Neuronal stem cell (in vitro differentiated cells): ENCODE results near the gene MTFR1L.

ENCODE experiments used
- DNase-seq: peaks from one replicate; pipeline ENCODE4 v3.0.0-alpha.2; 2013; ENCODE audit warnings: low spot score
- H2AFZ ChIP-seq: one replicate; pipeline ENCODE4 v1.6.1; 2013; ENCODE audit warnings: mild to moderate bottlenecking, low read length, inconsistent platforms
- H2AK5ac ChIP-seq: 2 replicates; pipeline ENCODE4 v1.6.1; 2013; ENCODE audit warnings: low read depth, mild to moderate bottlenecking, inconsistent platforms, low read length, moderate library complexity, mixed read lengths
- H2BK120ac ChIP-seq: 2 replicates; pipeline ENCODE4 v1.6.1; 2013; ENCODE audit warnings: low read depth, mild to moderate bottlenecking, inconsistent platforms, low read length, moderate library complexity, mixed read lengths
- H2BK12ac ChIP-seq: one replicate; pipeline ENCODE4 v1.6.1; 2013; ENCODE audit warnings: low read length, inconsistent platforms
- H2BK15ac ChIP-seq: 2 replicates; pipeline ENCODE4 v1.6.1; 2013; ENCODE audit warnings: mild to moderate bottlenecking, low read length, inconsistent platforms, mixed read lengths
- H2BK5ac ChIP-seq: one replicate; pipeline ENCODE4 v1.6.1; 2013; ENCODE audit warnings: inconsistent platforms, mild to moderate bottlenecking, low read length, moderate library complexity
- H3K14ac ChIP-seq: one replicate; pipeline ENCODE4 v1.6.1; 2013; ENCODE audit warnings: low read length, inconsistent platforms
- H3K18ac ChIP-seq: 2 replicates; pipeline ENCODE4 v1.6.1; 2013; ENCODE audit warnings: low read length, inconsistent platforms
- H3K23ac ChIP-seq: 2 replicates; pipeline ENCODE4 v1.6.1; 2013; ENCODE audit warnings: low read depth, mild to moderate bottlenecking, mixed read lengths, low read length, inconsistent platforms; ENCODE audit not compliant: poor library complexity
- H3K27ac ChIP-seq: replicated peaks from 3 replicates; pipeline ENCODE4 v1.5.1; 2013; ENCODE audit warnings: low read length, inconsistent platforms
- H3K27me3 ChIP-seq, 3 experiments: 2 replicates each; pipeline ENCODE4 v1.6.1; 2013; ENCODE audit warnings: low read length in 3 of 3, mild to moderate bottlenecking in 2 of 3, inconsistent platforms in 1 of 3, low read depth in 1 of 3, mixed read lengths in 1 of 3, moderate library complexity in 1 of 3; ENCODE audit not compliant: control insufficient read depth in 3 of 3, insufficient read depth in 3 of 3
- H3K36me3 ChIP-seq, 2 donors: replicated peaks in 1 of 2; 2 replicates each; pipeline ENCODE4 v1.6.1; 2013; ENCODE audit warnings: low read length in 2 of 2; ENCODE audit not compliant: control insufficient read depth in 2 of 2, insufficient read depth in 2 of 2
- H3K4ac ChIP-seq: 2 replicates; pipeline ENCODE4 v1.6.1; 2013; ENCODE audit warnings: inconsistent platforms, mild to moderate bottlenecking, low read length, moderate library complexity
- H3K4me1 ChIP-seq, 2 donors: 1 replicate in 1 of 2; 2 replicates in 1 of 2; pipeline ENCODE4 v1.6.1; 2013; ENCODE audit warnings: low read length in 2 of 2, low read depth in 1 of 2; ENCODE audit not compliant: control insufficient read depth in 2 of 2, insufficient read depth in 1 of 2
- H3K4me2 ChIP-seq: one replicate; pipeline ENCODE4 v1.6.1; 2013; ENCODE audit warnings: mild to moderate bottlenecking, low read length, inconsistent platforms; ENCODE audit not compliant: insufficient read depth, poor library complexity, severe bottlenecking
- H3K4me3 ChIP-seq, 2 donors: 2 replicates each; pipeline ENCODE4 v1.5.1; 2013; ENCODE audit warnings: low read length in 2 of 2, mild to moderate bottlenecking in 2 of 2, inconsistent platforms in 1 of 2, moderate library complexity in 1 of 2
- H3K79me1 ChIP-seq: one replicate; pipeline ENCODE4 v1.6.1; 2013; ENCODE audit warnings: low read depth, mild to moderate bottlenecking, inconsistent platforms, low read length, moderate library complexity
- H3K9ac ChIP-seq: one replicate; pipeline ENCODE4 v1.6.1; 2013; ENCODE audit warnings: mild to moderate bottlenecking, low read depth, low read length, inconsistent platforms; ENCODE audit not compliant: poor library complexity
- H3K9me3 ChIP-seq, 2 donors: replicated peaks in 1 of 2; 2 replicates each; pipeline versions ENCODE3 to v1.6.1; 2013; ENCODE audit warnings: low read length in 2 of 2, mild to moderate bottlenecking in 2 of 2, inconsistent platforms in 1 of 2, low read depth in 1 of 2, mixed read lengths in 1 of 2, moderate library complexity in 1 of 2; ENCODE audit not compliant: control insufficient read depth in 2 of 2, insufficient read depth in 1 of 2
- H4K8ac ChIP-seq: one replicate; pipeline ENCODE4 v1.6.1; 2013; ENCODE audit warnings: low read depth, mild to moderate bottlenecking, inconsistent platforms, low read length, moderate library complexity
- H4K91ac ChIP-seq: one replicate; pipeline ENCODE4 v1.6.1; 2013; ENCODE audit warnings: low read length, low read depth, mild to moderate bottlenecking, inconsistent platforms; ENCODE audit not compliant: poor library complexity
- WGBS, 2 donors: extraction: QIAGEN DNeasy Blood & Tissue Kit; methylation state at CpG; one replicate each; pipeline ENCODE4 v1.1.7; 2013; ENCODE audit warnings: missing lambda C conversion rate in 2 of 2, mixed read lengths in 1 of 2; ENCODE audit not compliant: insufficient read length in 2 of 2, insufficient replicate concordance in 1 of 2; ENCODE audit errors: extremely low coverage in 2 of 2; 5-methylcytosine and 5-hydroxymethylcytosine counted together

MTFR1L gene

DNA sequence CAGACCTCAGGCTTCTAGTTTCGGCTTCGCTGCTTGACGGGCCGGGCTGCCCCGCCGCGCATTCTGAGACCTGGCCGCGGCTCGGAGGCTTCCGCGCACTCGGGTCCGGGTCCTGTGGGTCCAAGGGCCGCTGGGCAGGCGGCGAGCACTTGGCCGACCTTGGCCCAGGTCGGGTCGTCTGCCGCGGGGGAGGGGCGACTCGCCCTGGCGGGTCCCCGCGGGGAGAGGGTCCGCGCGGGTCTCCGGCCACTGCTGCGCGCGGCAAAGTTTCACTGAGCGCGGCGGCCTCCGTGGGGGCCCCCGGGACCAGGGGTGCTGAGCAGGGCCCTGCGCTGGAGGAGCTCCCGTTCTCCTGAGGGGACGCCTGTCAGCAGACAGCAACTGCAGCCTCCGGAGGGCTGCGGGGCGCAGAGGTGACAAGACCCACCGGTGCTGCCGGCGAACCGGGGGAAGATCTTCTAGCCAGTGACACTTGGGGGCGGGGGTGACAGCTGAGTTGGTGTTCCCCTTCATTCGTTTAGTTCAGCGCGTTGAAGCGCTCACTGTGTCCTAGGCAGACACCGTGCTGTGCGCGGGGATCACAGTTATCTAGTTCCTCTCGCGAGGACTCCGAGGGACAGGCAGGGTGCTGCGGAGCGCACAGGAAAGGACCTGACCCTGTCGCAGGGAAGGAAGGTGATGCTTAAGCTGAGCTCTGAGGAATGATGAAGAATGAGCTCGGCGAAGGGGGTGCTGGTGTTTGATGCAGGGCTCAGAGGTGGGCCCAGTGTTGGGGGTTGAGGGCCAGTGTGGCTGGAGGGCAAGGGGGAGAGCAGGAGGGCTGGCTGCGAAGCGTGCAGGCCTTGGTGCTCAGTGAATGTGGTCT is 725 bp downstream of the MTFR1L start:
- peak overlapping the region; percentile 60 for H3K18ac ChIP-seq
- H4K8ac ChIP-seq = no peak overlapping the region
- no peak overlapping the region for H2BK12ac ChIP-seq
- H3K4ac ChIP-seq = no peak overlapping the region
- no peak overlapping the region for H2BK15ac ChIP-seq
- no peaks in the 10 kb centered on the region for H3K9me3 ChIP-seq
- peak overlapping the region; percentile 88 for H3K4me2 ChIP-seq
- peaks cover 4 to 38% of the 10 kb centered on the region in 2 donors for H3K36me3 ChIP-seq
- H3K27ac ChIP-seq = no peak overlapping the region
- peaks cover 10 to 18% of the 10 kb centered on the region in 2 donors for H3K4me1 ChIP-seq
- H2AFZ ChIP-seq = peak overlapping the region; percentile 91
- H3K4me3 ChIP-seq = peak overlapping the region; percentile 93 to 95
- H2BK5ac ChIP-seq = no peak overlapping the region
- H3K79me1 ChIP-seq = peaks cover 7% of the 10 kb centered on the region
- H2AK5ac ChIP-seq = peak overlapping the region; percentile 15
- peak overlapping the region; percentile 90 for H3K23ac ChIP-seq
- peak overlapping the region; percentile 10 for H2BK120ac ChIP-seq
- WGBS, 2 donors = no CpG with 5 or more reads among the region's 67 CpGs
- peak overlapping the region; percentile 64 for H3K14ac ChIP-seq
- H3K9ac ChIP-seq = peak overlapping the region; percentile 91
- H4K91ac ChIP-seq = no peak overlapping the region
- H3K27me3 ChIP-seq = no peaks in the 10 kb centered on the region
- DNase-seq = no peak

DNA sequence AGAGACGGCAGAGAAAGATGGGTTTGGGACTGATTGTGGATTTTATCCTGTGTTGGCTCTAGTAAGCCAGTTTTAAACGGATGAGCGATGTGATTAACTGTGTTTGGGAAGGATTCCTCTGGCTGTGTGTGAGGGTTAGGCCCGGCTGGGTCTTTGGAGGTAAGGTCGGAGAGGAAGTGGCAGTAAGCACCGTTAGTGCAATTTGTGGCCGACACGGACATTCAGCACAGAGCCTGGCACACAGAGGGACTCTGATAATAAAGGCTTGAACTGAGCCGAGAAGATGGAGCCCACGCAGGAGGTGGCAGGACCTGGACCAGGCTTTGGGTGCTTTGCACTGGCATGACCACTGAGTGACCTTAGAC is 1.3 kb downstream of the MTFR1L start:
- Histone ChIP-seq H3K14ac (no peak overlapping the region), H3K4ac (no peak overlapping the region), H2AFZ (peak overlapping the region; percentile 91), H3K4me1 (peaks cover 10 to 18% of the 10 kb centered on the region in 2 donors), H3K18ac (no peak overlapping the region), H3K9ac (peak overlapping the region; percentile 91), H3K4me3 (peak overlapping the region in 1 of 2 donors; percentile 93), H3K23ac (no peak overlapping the region), H4K91ac (no peak overlapping the region), H2AK5ac (no peak overlapping the region), H3K36me3 (peaks cover 0 to 38% of the 10 kb centered on the region in 2 donors), H2BK120ac (no peak overlapping the region), H2BK12ac (no peak overlapping the region), H3K27me3 (no peaks in the 10 kb centered on the region), H2BK5ac (no peak overlapping the region), H3K4me2 (peak overlapping the region; percentile 88), H3K79me1 (peaks cover 7% of the 10 kb centered on the region), H2BK15ac (no peak overlapping the region), H3K9me3 (no peaks in the 10 kb centered on the region), H3K27ac (no peak overlapping the region), H4K8ac (no peak overlapping the region)
- DNase-seq = no peak
- no CpG with 5 or more reads among the region's 10 CpGs for WGBS, 2 donors

DNA sequence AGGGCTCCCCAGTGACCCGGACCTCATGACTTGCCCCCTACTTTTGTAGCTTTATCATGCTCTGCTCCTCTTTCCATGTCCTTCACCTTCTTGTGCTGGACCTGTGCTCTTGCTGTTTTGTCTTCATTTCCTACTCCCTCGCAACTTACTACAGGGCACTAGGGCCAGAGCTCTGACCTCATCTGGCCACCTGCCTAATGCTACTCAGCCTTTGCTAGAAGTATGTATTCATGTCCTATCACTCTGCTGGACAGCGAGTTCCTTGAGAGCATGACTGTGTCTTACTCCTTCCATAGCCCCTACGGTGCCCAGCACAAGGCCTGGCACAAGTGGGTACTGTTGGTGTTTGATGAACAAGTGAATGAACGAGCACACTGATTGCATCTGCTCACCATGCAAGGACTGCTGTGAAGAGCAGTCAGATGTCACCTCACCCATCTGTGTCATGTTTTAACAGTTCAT is 1.9 kb downstream of the MTFR1L start:
- Histone ChIP-seq H3K9ac (no peak overlapping the region), H3K4ac (no peak overlapping the region), H2AK5ac (no peak overlapping the region), H3K14ac (no peak overlapping the region), H3K4me1 (peaks cover 10 to 18% of the 10 kb centered on the region in 2 donors), H2AFZ (no peak overlapping the region), H4K91ac (no peak overlapping the region), H2BK5ac (no peak overlapping the region), H3K9me3 (no peaks in the 10 kb centered on the region), H2BK120ac (no peak overlapping the region), H3K4me3 (no peak overlapping the region), H3K23ac (no peak overlapping the region), H2BK12ac (no peak overlapping the region), H3K36me3 (peaks cover 6 to 38% of the 10 kb centered on the region in 2 donors), H4K8ac (no peak overlapping the region), H3K18ac (no peak overlapping the region), H3K27me3 (no peaks in the 10 kb centered on the region), H2BK15ac (no peak overlapping the region), H3K27ac (no peak overlapping the region), H3K79me1 (peaks cover 7% of the 10 kb centered on the region), H3K4me2 (no peak overlapping the region)
- DNase-seq = no peak
- WGBS, 2 donors = no CpG with 5 or more reads among the region's 5 CpGs

DNA sequence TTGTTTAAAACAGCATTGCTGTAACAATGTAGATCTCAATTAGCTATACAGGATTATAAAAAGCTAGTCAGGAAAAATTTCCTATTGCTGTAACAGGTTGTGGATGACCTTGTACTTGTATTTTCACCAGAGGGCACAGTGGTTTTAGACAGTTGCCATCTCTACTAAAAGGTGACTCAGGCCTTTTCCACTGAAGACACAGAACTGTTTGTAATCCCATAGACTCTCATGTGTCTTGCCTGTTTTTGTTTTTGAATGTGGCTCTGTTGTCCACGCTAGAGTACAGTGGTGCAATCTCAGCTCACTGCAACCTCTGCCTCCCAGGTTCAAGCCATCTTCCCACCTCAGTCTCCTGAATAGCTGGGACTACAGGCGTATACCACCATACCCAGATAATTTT is 5.9 kb downstream of the MTFR1L start:
- H3K27ac ChIP-seq = no peak overlapping the region
- no peak overlapping the region for H2BK120ac ChIP-seq
- H3K9me3 ChIP-seq = no peaks in the 10 kb centered on the region
- no peaks in the 10 kb centered on the region for H3K27me3 ChIP-seq
- H3K18ac ChIP-seq = no peak overlapping the region
- H2BK12ac ChIP-seq = no peak overlapping the region
- H4K91ac ChIP-seq = no peak overlapping the region
- H3K9ac ChIP-seq = no peak overlapping the region
- no peak overlapping the region for H2AK5ac ChIP-seq
- H3K4me1 ChIP-seq = peaks cover 5 to 9% of the 10 kb centered on the region in 2 donors
- no peak overlapping the region for H3K4me3 ChIP-seq
- no peak overlapping the region for H3K4me2 ChIP-seq
- no peak overlapping the region for H2AFZ ChIP-seq
- no peak overlapping the region for H3K14ac ChIP-seq
- H3K79me1 ChIP-seq = peaks cover 4% of the 10 kb centered on the region
- no peak overlapping the region for H3K4ac ChIP-seq
- no peak for DNase-seq
- peaks cover 21 to 72% of the 10 kb centered on the region in 2 donors for H3K36me3 ChIP-seq
- H3K23ac ChIP-seq = no peak overlapping the region
- H2BK5ac ChIP-seq = no peak overlapping the region
- no peak overlapping the region for H4K8ac ChIP-seq
- H2BK15ac ChIP-seq = no peak overlapping the region
- WGBS, 2 donors = no CpG with 5 or more reads among the region's 2 CpGs
